ENCODE measurements around the gene ZNF493.

DNA sequence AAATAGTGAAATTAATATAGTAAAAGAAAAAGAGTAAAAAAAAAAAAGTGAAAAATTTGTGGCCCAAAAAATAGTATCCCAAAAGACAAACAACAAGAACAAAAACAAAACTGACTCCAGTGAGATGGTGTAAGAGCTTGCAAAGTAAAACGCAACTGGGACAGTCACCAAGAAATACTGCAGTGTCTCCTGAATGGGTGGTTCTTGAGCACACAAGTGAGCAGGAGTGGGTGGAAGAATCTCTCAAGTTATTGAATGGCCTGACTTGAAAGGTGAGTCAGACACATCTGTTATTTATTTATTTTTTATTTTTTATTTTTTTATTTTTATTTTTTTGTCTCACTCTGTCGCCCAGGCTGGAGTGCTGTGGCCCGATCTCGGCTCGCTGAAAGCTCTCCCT is 1.9 kb downstream of the ZNF493 start:
- TF ChIP-seq, protein P1, sequence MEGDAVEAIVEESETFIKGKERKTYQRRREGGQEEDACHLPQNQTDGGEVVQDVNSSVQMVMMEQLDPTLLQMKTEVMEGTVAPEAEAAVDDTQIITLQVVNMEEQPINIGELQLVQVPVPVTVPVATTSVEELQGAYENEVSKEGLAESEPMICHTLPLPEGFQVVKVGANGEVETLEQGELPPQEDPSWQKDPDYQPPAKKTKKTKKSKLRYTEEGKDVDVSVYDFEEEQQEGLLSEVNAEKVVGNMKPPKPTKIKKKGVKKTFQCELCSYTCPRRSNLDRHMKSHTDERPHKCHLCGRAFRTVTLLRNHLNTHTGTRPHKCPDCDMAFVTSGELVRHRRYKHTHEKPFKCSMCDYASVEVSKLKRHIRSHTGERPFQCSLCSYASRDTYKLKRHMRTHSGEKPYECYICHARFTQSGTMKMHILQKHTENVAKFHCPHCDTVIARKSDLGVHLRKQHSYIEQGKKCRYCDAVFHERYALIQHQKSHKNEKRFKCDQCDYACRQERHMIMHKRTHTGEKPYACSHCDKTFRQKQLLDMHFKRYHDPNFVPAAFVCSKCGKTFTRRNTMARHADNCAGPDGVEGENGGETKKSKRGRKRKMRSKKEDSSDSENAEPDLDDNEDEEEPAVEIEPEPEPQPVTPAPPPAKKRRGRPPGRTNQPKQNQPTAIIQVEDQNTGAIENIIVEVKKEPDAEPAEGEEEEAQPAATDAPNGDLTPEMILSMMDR (conservative IDR thresholded peaks at IDR 0.05): no peak
- TF ChIP-seq ZFX (IDR thresholded peaks at IDR 0.05): no peak

All from C4-2B (cell line).